GM12878 (cell line): ENCODE measurements around the gene RGS1. TPM values are rescaled to one million over a fixed set of nuclear protein-coding genes. Genes with fewer than 3 reads are reported as not detected.

Experiments used
- ATAC-seq: fragments of 200-7000 bp; cut with Tn5 transposase; 3 replicates; pipeline ENCODE4 v1.9.1; 2020; ENCODE audit warnings: mild to moderate bottlenecking, moderate library complexity
- BruUV-seq: library from RNA; stranded (reverse); fragments of 400-500 nt; replicated peaks from 2 replicates; lab custom pipeline; 2021; lab: Mats Ljungman, UMichigan
- CTCF ChIA-PET: fragments of 300-600 bp; sonication (Branson Sonifier 250); formaldehyde crosslinking; extraction: SDS; loops from one replicate; lab custom pipeline; 2021; ENCODE audit warnings: inconsistent platforms; lab: Yijun Ruan, JAX
- POLR2A ChIA-PET: fragments of 350-600 bp; formaldehyde crosslinking; extraction: SDS; loops from one replicate; lab custom pipeline; 2021; ENCODE audit warnings: inconsistent platforms; lab: Charles Lee
- RAD21 ChIA-PET: fragments of 300-600 bp; sonication (Branson Sonifier 250); formaldehyde crosslinking; loops from one replicate; lab custom pipeline; 2023; ENCODE audit warnings: antibody characterized with exemption; ENCODE audit not compliant: unreplicated experiment; lab: Charles Lee
- SMC1A ChIA-PET: fragments of 300-600 bp; sonication (Branson Sonifier 250); formaldehyde crosslinking; loops from one replicate; lab custom pipeline; 2023; ENCODE audit not compliant: unreplicated experiment, uncharacterized antibody; lab: Charles Lee
- DNase-seq: peaks from one replicate; pipeline ENCODE4 v3.0.0-alpha.2; 2011; ENCODE audit warnings: low read depth, low spot score
- FAIRE-seq: peaks from 3 replicates; lab custom pipeline; 2011; peaks lifted over from hg19 to GRCh38; lab: Jason Lieb, UNC
- H2AFZ ChIP-seq: 2 replicates; pipeline ENCODE4 v1.6.0; 2011; ENCODE audit warnings: low read depth, low read length, control low read depth; ENCODE audit not compliant: control insufficient read depth
- H3K27ac ChIP-seq: 2 replicates; pipeline ENCODE4 v1.5.1; 2011; ENCODE audit warnings: control low read depth; ENCODE audit not compliant: control insufficient read depth, insufficient read depth
- H3K27me3 ChIP-seq, 2 experiments: replicated peaks in 1 of 2; 2 replicates each; pipeline versions ENCODE4 v1.6.0 to v1.6.1; 2011; ENCODE audit warnings: low read length in 1 of 2; ENCODE audit not compliant: control insufficient read depth in 2 of 2, insufficient read depth in 2 of 2
- H3K36me3 ChIP-seq, 2 experiments: 2 replicates each; pipeline ENCODE4 v1.5.1; 2011; ENCODE audit warnings: low read length in 1 of 2; ENCODE audit not compliant: control insufficient read depth in 2 of 2, insufficient read depth in 2 of 2
- H3K4me1 ChIP-seq: 2 replicates; pipeline ENCODE4 v1.6.1; 2011; ENCODE audit warnings: mild to moderate bottlenecking, low read length, moderate library complexity, mixed read lengths; ENCODE audit not compliant: control insufficient read depth, insufficient read depth
- H3K4me2 ChIP-seq: 2 replicates; pipeline ENCODE4 v1.6.0; 2011; ENCODE audit warnings: control low read depth; ENCODE audit not compliant: control insufficient read depth, insufficient read depth
- H3K4me3 ChIP-seq: fragments of 200-600 bp; sonication (generic); 2 replicates; pipeline ENCODE4 v1.5.1; 2016
- H3K79me2 ChIP-seq: 2 replicates; pipeline ENCODE4 v1.6.0; 2011; ENCODE audit warnings: low read length; ENCODE audit not compliant: control insufficient read depth, insufficient read depth
- H3K9ac ChIP-seq: 2 replicates; pipeline ENCODE4 v1.8.0; 2011; ENCODE audit warnings: low read length, control low read depth, mixed read lengths; ENCODE audit not compliant: control insufficient read depth, insufficient read depth
- H3K9me3 ChIP-seq: replicated peaks from 3 replicates; pipeline ENCODE4 v1.5.1; 2011; ENCODE audit warnings: mild to moderate bottlenecking, low read length; ENCODE audit not compliant: control insufficient read depth, insufficient read depth
- H4K20me1 ChIP-seq: 2 replicates; pipeline ENCODE4 v1.6.0; 2011; ENCODE audit not compliant: control insufficient read depth, insufficient read depth
- BHLHE40 ChIP-seq, 2 experiments: fragments of 450-650 bp in 1 of 2; IDR thresholded peaks; 2 replicates each; pipeline ENCODE4 v1.6.1; 2011 to 2017; ENCODE audit warnings: low read depth in 2 of 2, borderline replicate concordance in 1 of 2, improper control_type of control experiment in 1 of 2, low read length in 1 of 2, mild to moderate bottlenecking in 1 of 2
- CBFB ChIP-seq: IDR thresholded peaks from 2 replicates; pipeline ENCODE4 v1.6.1; 2016; ENCODE audit warnings: antibody characterized with exemption, low read depth
- CBX5 ChIP-seq: sonication (generic); IDR thresholded peaks from 2 replicates; pipeline ENCODE4 v1.6.1; 2016; ENCODE audit warnings: low read depth, moderate library complexity, mild to moderate bottlenecking, inconsistent platforms
- ETV6 ChIP-seq, 2 experiments: fragments of 450-650 bp in 1 of 2; IDR thresholded peaks in 1 of 2; conservative IDR thresholded peaks in 1 of 2; 2 replicates each; pipeline ENCODE4 v1.6.1; 2014; ENCODE audit warnings: antibody characterized with exemption in 1 of 2, borderline replicate concordance in 1 of 2, low read depth in 1 of 2, mild to moderate bottlenecking in 1 of 2, moderate library complexity in 1 of 2
- IKZF1 ChIP-seq: fragments of 450-650 bp; conservative IDR thresholded peaks from 2 replicates; pipeline ENCODE4 v1.6.1; 2017; ENCODE audit warnings: antibody characterized with exemption, mild to moderate bottlenecking
- IRF4 ChIP-seq: IDR thresholded peaks from 2 replicates; pipeline ENCODE4 v1.6.1; 2011; ENCODE audit warnings: low read depth, low read length
- KLF5 ChIP-seq: fragments of 450-650 bp; IDR thresholded peaks from 2 replicates; pipeline ENCODE4 v1.6.1; 2014; ENCODE audit warnings: mild to moderate bottlenecking; ENCODE audit not compliant: partially characterized antibody
- MYB ChIP-seq: fragments of 150-350 bp; IDR thresholded peaks from 2 replicates; pipeline ENCODE4 v1.6.1; 2014; ENCODE audit warnings: mild to moderate bottlenecking, low read depth, low read length, borderline replicate concordance
- NR2F1 ChIP-seq: fragments of 450-650 bp; conservative IDR thresholded peaks from 2 replicates; pipeline ENCODE4 v1.6.1; 2017; ENCODE audit warnings: mild to moderate bottlenecking
- POU2F2 ChIP-seq: IDR thresholded peaks from 3 replicates; pipeline ENCODE4 v1.6.1; 2011; ENCODE audit warnings: low read depth, mild to moderate bottlenecking, low read length, borderline replicate concordance
- RFX5 ChIP-seq: IDR thresholded peaks from 2 replicates; pipeline ENCODE4 v1.6.1; 2011; ENCODE audit warnings: low read depth, low read length, improper control_type of control experiment
- STAT1 ChIP-seq: fragments of 450-650 bp; conservative IDR thresholded peaks from 2 replicates; pipeline ENCODE4 v1.6.1; 2014; ENCODE audit warnings: antibody characterized with exemption, mild to moderate bottlenecking
- TCF7 ChIP-seq: IDR thresholded peaks from 2 replicates; pipeline ENCODE4 v1.6.1; 2014; ENCODE audit warnings: antibody characterized with exemption, borderline replicate concordance
- ZNF687 ChIP-seq: fragments of 450-650 bp; IDR thresholded peaks from 2 replicates; pipeline ENCODE4 v1.6.1; 2017; ENCODE audit warnings: mild to moderate bottlenecking, moderate library complexity
- ZZZ3 ChIP-seq: IDR thresholded peaks from 2 replicates; pipeline ENCODE4 v1.6.1; 2011; ENCODE audit warnings: low read depth; ENCODE audit not compliant: control insufficient read depth, insufficient read length
- WGBS: methylation state at CpG from one replicate; pipeline ENCODE4 v1.1.6; 2016; ENCODE audit warnings: low lambda C conversion rate; ENCODE audit not compliant: insufficient replicate concordance, insufficient coverage; ENCODE audit errors: missing lambda C conversion rate; 5-methylcytosine and 5-hydroxymethylcytosine counted together
- in situ Hi-C: fragments of 300-500 bp; cut with MboI; formaldehyde crosslinking; loops from 9 replicates; pipeline ENCODE4 v1.14.3; 2018; ENCODE audit warnings: mixed read lengths
- intact Hi-C: fragments of 100-400 bp; cut with micrococcal nuclease; formaldehyde crosslinking; loops from one replicate; pipeline ENCODE4 v1.14.2; 2022; ENCODE audit not compliant: unreplicated experiment
- polyA plus RNA-seq, 11 experiments: library from polyadenylated mRNA; depleted of rRNA in 4 of 11; unstranded in 6 of 11; stranded (reverse) in 5 of 11; fragments of >200 nt; fragmentation: Nextera tagmentation in 4 of 11; fragmentation: Illumina TruSeq in 1 of 11; extraction: Ambion mirVana in 4 of 11; extraction: Trizol in 1 of 11; gene quantifications; 1 replicate in 1 of 11; 2 replicates in 10 of 11; pipeline versions ENCODE4 v1.2.1 to v1.2.3, GENCODE V29; 2011 to 2016; ENCODE audit warnings: inconsistent platforms in 2 of 11, missing spikeins in 2 of 11, low read depth in 1 of 11
- total RNA-seq, 4 experiments: library from RNA; depleted of rRNA in 3 of 4; stranded (reverse); fragments of >200 nt in 3 of 4; fragmentation: Illumina TruSeq in 1 of 4; extraction: Trizol in 1 of 4; gene quantifications; 2 replicates each; pipeline versions ENCODE4 v1.2.1 to v1.2.3, GENCODE V29; 2013 to 2021
- TF ChIP-seq, protein P1 (sequence below), 3 experiments: IDR thresholded peaks in 2 of 3; conservative IDR thresholded peaks in 1 of 3; 2 replicates each; pipeline ENCODE4 v1.5.1; 2011; ENCODE audit warnings: low read depth in 3 of 3, low read length in 3 of 3, mild to moderate bottlenecking in 3 of 3, control low read depth in 2 of 3, moderate library complexity in 2 of 3, inconsistent platforms in 1 of 3, mixed read lengths in 1 of 3; ENCODE audit not compliant: control insufficient read depth in 2 of 3, insufficient read depth in 1 of 3; ENCODE audit errors: extremely low read depth in 1 of 3

The RGS1 gene
- total and polyA plus RNA-seq, 10 of the 15 experiments (the other 5 are each of a cell fraction or from before 2014, with no cell fraction given): 20.7 to 882 (median 45.9) TPM

GRCh38 chr1:192577145-192578140 lies 1.9 kb downstream of the RGS1 start:
- no peaks in the 10 kb centered on the region for H3K9me3 ChIP-seq
- H2AFZ ChIP-seq: no peak overlapping the region
- ChIA-PET POLR2A (interaction anchor here (0.6 to 5.7 kb wide), 13 partner anchors 15 to 70 kb away, joined by 3 to 34 read pairs (median 3); no protein-coding TSS in a partner anchor), CTCF (interaction anchor here (0.7 to 4.5 kb wide), 10 partner anchors 19 to 442 kb away, joined by 3 to 35 read pairs (median 7); no protein-coding TSS in a partner anchor), RAD21 (interaction anchor here (1.3 to 9.3 kb wide), 14 partner anchors 11 to 71 kb away, joined by 3 to 65 read pairs (median 12); no protein-coding TSS in a partner anchor), SMC1A (interaction anchor here (0.7 to 13.5 kb wide), 20 partner anchors 9 to 100 kb away, joined by 3 to 175 read pairs (median 8); no protein-coding TSS in a partner anchor)
- WGBS: 95% methylated on average over 2 of the region's 2 CpGs
- peak overlapping the region; percentile 63 for H3K4me3 ChIP-seq
- intact Hi-C loops (loop anchor here (5.0 kb wide), 1 partner anchor 545 kb away; the partner anchor contains the start of gene CDC73), in situ Hi-C loops (no loop called here)
- peak overlapping the region; percentile 59 for H3K4me2 ChIP-seq
- ATAC-seq (peak; percentile 0), DNase-seq (no peak), FAIRE-seq (no peak)
- H3K9ac ChIP-seq: peak overlapping the region; percentile 25
- no peaks in the 10 kb centered on the region for H4K20me1 ChIP-seq
- no TSS peak for BruUV-seq
- no peaks in the 10 kb centered on the region for H3K27me3 ChIP-seq
- H3K36me3 ChIP-seq: no peaks in the 10 kb centered on the region
- H3K79me2 ChIP-seq: peaks cover 40% of the 10 kb centered on the region
- peak overlapping the region; percentile 59; the same call in 1 of the 2 replicates for H3K27ac ChIP-seq
- H3K4me1 ChIP-seq: peaks cover 3% of the 10 kb centered on the region; the same call in 1 of the 2 replicates
- no peak; the same call in 2 of the 3 replicates for TF ChIP-seq POU2F2
- TF ChIP-seq ZZZ3: no peak
- TF ChIP-seq STAT1: no peak
- peak in 1 of 2 experiments; percentile 54; a peak in 2 of 4 replicates for TF ChIP-seq BHLHE40 (IDR thresholded peaks at IDR 0.05; ENCODE audit: borderline replicate concordance in 1 of 2, low read depth in 2 of 2, low read length in 1 of 2)
- TF ChIP-seq ETV6 (conservative IDR thresholded peaks at IDR 0.05 in 1 of 2, IDR thresholded peaks at IDR 0.05 in 1 of 2; ENCODE audit: borderline replicate concordance in 1 of 2, low read depth in 1 of 2): no peak
- TF ChIP-seq TCF7: no peak
- no peak for TF ChIP-seq IRF4
- no peak for TF ChIP-seq IKZF1
- TF ChIP-seq ZNF687: peak; percentile 11
- TF ChIP-seq RFX5: no peak
- TF ChIP-seq NR2F1: no peak
- TF ChIP-seq MYB: peak; percentile 73
- TF ChIP-seq, protein P1, sequence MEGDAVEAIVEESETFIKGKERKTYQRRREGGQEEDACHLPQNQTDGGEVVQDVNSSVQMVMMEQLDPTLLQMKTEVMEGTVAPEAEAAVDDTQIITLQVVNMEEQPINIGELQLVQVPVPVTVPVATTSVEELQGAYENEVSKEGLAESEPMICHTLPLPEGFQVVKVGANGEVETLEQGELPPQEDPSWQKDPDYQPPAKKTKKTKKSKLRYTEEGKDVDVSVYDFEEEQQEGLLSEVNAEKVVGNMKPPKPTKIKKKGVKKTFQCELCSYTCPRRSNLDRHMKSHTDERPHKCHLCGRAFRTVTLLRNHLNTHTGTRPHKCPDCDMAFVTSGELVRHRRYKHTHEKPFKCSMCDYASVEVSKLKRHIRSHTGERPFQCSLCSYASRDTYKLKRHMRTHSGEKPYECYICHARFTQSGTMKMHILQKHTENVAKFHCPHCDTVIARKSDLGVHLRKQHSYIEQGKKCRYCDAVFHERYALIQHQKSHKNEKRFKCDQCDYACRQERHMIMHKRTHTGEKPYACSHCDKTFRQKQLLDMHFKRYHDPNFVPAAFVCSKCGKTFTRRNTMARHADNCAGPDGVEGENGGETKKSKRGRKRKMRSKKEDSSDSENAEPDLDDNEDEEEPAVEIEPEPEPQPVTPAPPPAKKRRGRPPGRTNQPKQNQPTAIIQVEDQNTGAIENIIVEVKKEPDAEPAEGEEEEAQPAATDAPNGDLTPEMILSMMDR (IDR thresholded peaks at IDR 0.05 in 2 of 3, conservative IDR thresholded peaks at IDR 0.05 in 1 of 3; ENCODE audit: control insufficient read depth in 2 of 3, extremely low read depth in 1 of 3, insufficient read depth in 1 of 3, low read depth in 3 of 3, low read length in 3 of 3): no peak
- TF ChIP-seq KLF5: no peak
- TF ChIP-seq CBFB: no peak
- no peak for TF ChIP-seq CBX5
